ENCODE data around the gene KMT5C. TPM values are rescaled to one million over a fixed set of nuclear protein-coding genes. Genes with fewer than 3 reads are reported as not detected.

The KMT5C gene
- total and polyA plus RNA-seq, 2 donors (not counting 1 experiment from before 2014, with no cell fraction given), result 22.2 to 23.6 TPM

- ChIA-PET CTCF (no interaction called here), POLR2A (no interaction called here)
- H3K27ac Mint-ChIP-seq, result no peak overlapping the region
- H3K27ac ChIP-seq (ENCODE audit: low read length in 2 of 2), result no peak overlapping the region
- no peak overlapping the region for H2AFZ ChIP-seq (ENCODE audit: insufficient read depth, low read depth, low read length, poor library complexity, severe bottlenecking)
- H3K4me1 Mint-ChIP-seq, result no peaks in the 10 kb centered on the region
- ATAC-seq (ENCODE audit: low read depth) (no peak), DNase-seq (no peak)
- no peaks in the 10 kb centered on the region for H3K79me2 ChIP-seq (ENCODE audit: control insufficient read depth, insufficient read depth, low read length)
- H3K9me3 ChIP-seq (ENCODE audit: control extremely low read depth in 1 of 3, control insufficient read depth in 2 of 3, insufficient read depth in 1 of 3, low read length in 2 of 3), result peaks cover 0 to 8% (median 0%) of the 10 kb centered on the region in 3 donors
- no peaks in the 10 kb centered on the region for H4K20me1 ChIP-seq (ENCODE audit: control insufficient read depth, insufficient read depth, low read length, poor library complexity, severe bottlenecking)
- H3K9me3 Mint-ChIP-seq (ENCODE audit: insufficient read depth), result no peaks in the 10 kb centered on the region
- no peak overlapping the region for H3K4me2 ChIP-seq (replicated peaks; ENCODE audit: low read depth, low read length, poor library complexity, severe bottlenecking)
- no peaks in the 10 kb centered on the region for H3K36me3 ChIP-seq (replicated peaks in 1 of 2; ENCODE audit: control extremely low read depth in 1 of 2, control insufficient read depth in 1 of 2, extremely low read depth in 1 of 2, insufficient read depth in 2 of 2, low read length in 1 of 2)
- H3K4me3 Mint-ChIP-seq, result no peak overlapping the region
- intact Hi-C loops (cut with micrococcal nuclease), result no loop called here
- H3K4me1 ChIP-seq (ENCODE audit: control insufficient read depth in 2 of 2, insufficient read depth in 2 of 2, low read length in 2 of 2), result no peaks in the 10 kb centered on the region
- no peak overlapping the region for H3K9ac ChIP-seq (ENCODE audit: low read length)
- no peak overlapping the region for H3K4me3 ChIP-seq (ENCODE audit: control extremely low read depth in 1 of 5, extremely low read depth in 1 of 5, insufficient read depth in 1 of 5, low read depth in 2 of 5, low read length in 4 of 5)
- TF ChIP-seq EZH2 (IDR thresholded peaks at IDR 0.05; ENCODE audit: borderline replicate concordance, insufficient read depth, low read depth, low read length, poor library complexity, severe bottlenecking) (no peak), CTCF (IDR thresholded peaks at IDR 0.05) (no peak)
- H3K27me3 ChIP-seq (replicated peaks in 1 of 4; ENCODE audit: control extremely low read depth in 1 of 4, control insufficient read depth in 3 of 4, insufficient read depth in 4 of 4, low read length in 3 of 4), result no peaks in the 10 kb centered on the region
- no peaks in the 10 kb centered on the region for H3K27me3 Mint-ChIP-seq
- WGBS (ENCODE audit: insufficient coverage), result 86% methylated on average over 9 of the region's 9 CpGs
These were observed 28.3 kb upstream of the KMT5C start for GRCh38 chr19:55311397-55311796.

GRCh38 chr19:55311797-55312196 lies 27.9 kb upstream of the KMT5C start:
- Histone ChIP-seq H3K9ac (ENCODE audit: low read length) (no peak overlapping the region), H3K27ac (ENCODE audit: low read length in 2 of 2) (no peak overlapping the region)
- CTCF ChIA-PET, result interaction anchor here (0.7 kb wide), 1 partner anchor 10 kb away, joined by 3 read pairs; no protein-coding TSS in a partner anchor

More at GRCh38 chr19:55311797-55312196, 27.9 kb upstream of the KMT5C start:
- Histone ChIP-seq H4K20me1 (ENCODE audit: control insufficient read depth, insufficient read depth, low read length, poor library complexity, severe bottlenecking) (no peaks in the 10 kb centered on the region), H2AFZ (ENCODE audit: insufficient read depth, low read depth, low read length, poor library complexity, severe bottlenecking) (no peak overlapping the region), H3K27me3 (replicated peaks in 1 of 4; ENCODE audit: control extremely low read depth in 1 of 4, control insufficient read depth in 3 of 4, insufficient read depth in 4 of 4, low read length in 3 of 4) (no peaks in the 10 kb centered on the region), H3K4me2 (replicated peaks; ENCODE audit: low read depth, low read length, poor library complexity, severe bottlenecking) (no peak overlapping the region), H3K36me3 (replicated peaks in 1 of 2; ENCODE audit: control extremely low read depth in 1 of 2, control insufficient read depth in 1 of 2, extremely low read depth in 1 of 2, insufficient read depth in 2 of 2, low read length in 1 of 2) (no peaks in the 10 kb centered on the region), H3K9me3 (ENCODE audit: control extremely low read depth in 1 of 3, control insufficient read depth in 2 of 3, insufficient read depth in 1 of 3, low read length in 2 of 3) (peaks cover 0 to 8% (median 0%) of the 10 kb centered on the region in 3 donors), H3K4me3 (ENCODE audit: control extremely low read depth in 1 of 5, extremely low read depth in 1 of 5, insufficient read depth in 1 of 5, low read depth in 2 of 5, low read length in 4 of 5) (no peak overlapping the region), H3K4me1 (ENCODE audit: control insufficient read depth in 2 of 2, insufficient read depth in 2 of 2, low read length in 2 of 2) (no peaks in the 10 kb centered on the region), H3K79me2 (ENCODE audit: control insufficient read depth, insufficient read depth, low read length) (no peaks in the 10 kb centered on the region)
- Mint-ChIP-seq H3K9me3 (ENCODE audit: insufficient read depth) (no peaks in the 10 kb centered on the region), H3K27ac (no peak overlapping the region), H3K4me3 (no peak overlapping the region), H3K4me1 (no peaks in the 10 kb centered on the region), H3K27me3 (no peaks in the 10 kb centered on the region)
- TF ChIP-seq EZH2 (IDR thresholded peaks at IDR 0.05; ENCODE audit: borderline replicate concordance, insufficient read depth, low read depth, low read length, poor library complexity, severe bottlenecking) (no peak), CTCF (IDR thresholded peaks at IDR 0.05) (no peak)
- WGBS (ENCODE audit: insufficient coverage), result 86% methylated on average over 8 of the region's 18 CpGs
- no peak for DNase-seq
- POLR2A ChIA-PET, result no interaction called here
- intact Hi-C loops (cut with micrococcal nuclease), result no loop called here
- no peak for ATAC-seq (ENCODE audit: low read depth)

Data from B cell (primary cell).